Calu3 (cell line): ENCODE results near the gene EEPD1. TPM values are rescaled to one million over a fixed set of nuclear protein-coding genes. Genes with fewer than 3 reads are reported as not detected.

Experiments
- BruUV-seq: library from RNA; stranded (reverse); fragments of 400-500 nt; replicated peaks from 2 replicates; lab custom pipeline; 2021; lab: Mats Ljungman, UMichigan
- CTCF ChIA-PET: fragments of 300-600 bp; sonication (Branson Sonifier 250); formaldehyde crosslinking; loops from one replicate; lab custom pipeline; 2022; ENCODE audit warnings: antibody characterized with exemption; lab: Charles Lee
- DNase-seq: peaks from one replicate; pipeline ENCODE4 v3.0.0; 2022
- H3K27ac Mint-ChIP-seq: one replicate; pipeline ENCODE4 v1.8.0; 2022; ENCODE audit warnings: mixed read lengths; ENCODE audit not compliant: unreplicated experiment
- H3K27me3 Mint-ChIP-seq: one replicate; pipeline ENCODE4 v1.8.0; 2022; ENCODE audit warnings: mixed read lengths; ENCODE audit not compliant: unreplicated experiment
- H3K36me3 Mint-ChIP-seq: one replicate; pipeline ENCODE4 v1.8.0; 2022; ENCODE audit warnings: mild to moderate bottlenecking, moderate library complexity, mixed read lengths; ENCODE audit not compliant: insufficient read depth, unreplicated experiment
- H3K4me1 Mint-ChIP-seq: one replicate; pipeline ENCODE4 v1.8.0; 2022; ENCODE audit warnings: mild to moderate bottlenecking, low read depth, mixed read lengths; ENCODE audit not compliant: unreplicated experiment
- H3K4me3 Mint-ChIP-seq: one replicate; pipeline ENCODE4 v1.8.0; 2022; ENCODE audit warnings: mild to moderate bottlenecking, low read depth, moderate library complexity, mixed read lengths; ENCODE audit not compliant: unreplicated experiment
- H3K9me3 Mint-ChIP-seq: one replicate; pipeline ENCODE4 v1.8.0; 2022; ENCODE audit warnings: low read depth, mixed read lengths; ENCODE audit not compliant: unreplicated experiment
- CTCF ChIP-seq: fragments of 200-600 bp; IDR thresholded peaks from one replicate; pipeline ENCODE4 v1.8.0; 2022; ENCODE audit warnings: antibody characterized with exemption; ENCODE audit not compliant: unreplicated experiment
- intact Hi-C: fragments of 100-400 bp; cut with micrococcal nuclease; formaldehyde crosslinking; loops from one replicate; pipeline ENCODE4 v1.10.0; 2022; ENCODE audit not compliant: unreplicated experiment
- total RNA-seq: library from RNA; stranded (reverse); gene quantifications from 2 replicates; pipeline ENCODE4 v1.2.3, GENCODE V29; 2022

The EEPD1 gene
- total RNA-seq, 1 experiment from 2014 or later, result 48.8 TPM

GRCh38 chr7:36131499-36131898 is 21.6 kb upstream of the EEPD1 start:
- no peaks in the 10 kb centered on the region for H3K27me3 Mint-ChIP-seq
- CTCF ChIA-PET, result interaction anchor here (0.7 to 1.3 kb wide), 4 partner anchors 12 to 172 kb away, joined by 3 to 4 read pairs (median 3); no protein-coding TSS in a partner anchor
- TF ChIP-seq CTCF, result no peak
- peaks cover 38% of the 10 kb centered on the region for H3K4me1 Mint-ChIP-seq
- H3K4me3 Mint-ChIP-seq, result no peak overlapping the region
- BruUV-seq, result no TSS peak
- intact Hi-C loops, result no loop called here
- no peak for DNase-seq
- H3K9me3 Mint-ChIP-seq, result no peaks in the 10 kb centered on the region
- H3K27ac Mint-ChIP-seq, result no peak overlapping the region
- peaks cover 10% of the 10 kb centered on the region for H3K36me3 Mint-ChIP-seq

- Mint-ChIP-seq H3K27me3 (no peaks in the 10 kb centered on the region), H3K4me3 (no peak overlapping the region), H3K4me1 (peaks cover 41% of the 10 kb centered on the region), H3K27ac (no peak overlapping the region), H3K36me3 (peaks cover 10% of the 10 kb centered on the region), H3K9me3 (no peaks in the 10 kb centered on the region)
- TF ChIP-seq CTCF, result no peak
- CTCF ChIA-PET, result interaction anchor here (0.7 to 1.3 kb wide), 4 partner anchors 12 to 171 kb away, joined by 3 to 4 read pairs (median 3); no protein-coding TSS in a partner anchor
- no TSS peak for BruUV-seq
- intact Hi-C loops, result no loop called here
- no peak for DNase-seq
Observed at GRCh38 chr7:36132012-36132411, 21.0 kb upstream of the EEPD1 start.

- no peaks in the 10 kb centered on the region for H3K27me3 Mint-ChIP-seq
- no peaks in the 10 kb centered on the region for H3K9me3 Mint-ChIP-seq
- BruUV-seq, result no TSS peak
- peaks cover 20% of the 10 kb centered on the region for H3K4me1 Mint-ChIP-seq
- no peak overlapping the region for H3K4me3 Mint-ChIP-seq
- no peak for DNase-seq
- intact Hi-C loops, result no loop called here
- TF ChIP-seq CTCF, result no peak
- CTCF ChIA-PET, result interaction anchor here (1.4 to 1.5 kb wide), 3 partner anchors 10 to 20 kb away, joined by 3 to 6 read pairs (median 5); no protein-coding TSS in a partner anchor
- H3K36me3 Mint-ChIP-seq, result no peaks in the 10 kb centered on the region
- no peak overlapping the region for H3K27ac Mint-ChIP-seq
Observed at GRCh38 chr7:36135700-36136099, 17.4 kb upstream of the EEPD1 start.

- Mint-ChIP-seq H3K27me3 (no peaks in the 10 kb centered on the region), H3K27ac (no peak overlapping the region), H3K4me3 (no peak overlapping the region), H3K4me1 (peaks cover 21% of the 10 kb centered on the region), H3K9me3 (no peaks in the 10 kb centered on the region), H3K36me3 (no peaks in the 10 kb centered on the region)
- TF ChIP-seq CTCF, result no peak
- no peak for DNase-seq
- no TSS peak for BruUV-seq
- CTCF ChIA-PET, result interaction anchor here (0.6 to 1.5 kb wide), 3 partner anchors 15 to 59 kb away, joined by 3 to 6 read pairs (median 5); no protein-coding TSS in a partner anchor
- intact Hi-C loops, result no loop called here
Observed at GRCh38 chr7:36137258-36137657, 15.8 kb upstream of the EEPD1 start.
